ENCODE data around the gene PHTF2. TPM values are rescaled to one million over a fixed set of nuclear protein-coding genes. Genes with fewer than 3 reads are reported as not detected.

The PHTF2 gene
- total and polyA plus RNA-seq, 10 of the 15 experiments (the other 5 are each of a cell fraction or from before 2014, with no cell fraction given) = 12.9 to 41.8 (median 27.0) TPM

DNA sequence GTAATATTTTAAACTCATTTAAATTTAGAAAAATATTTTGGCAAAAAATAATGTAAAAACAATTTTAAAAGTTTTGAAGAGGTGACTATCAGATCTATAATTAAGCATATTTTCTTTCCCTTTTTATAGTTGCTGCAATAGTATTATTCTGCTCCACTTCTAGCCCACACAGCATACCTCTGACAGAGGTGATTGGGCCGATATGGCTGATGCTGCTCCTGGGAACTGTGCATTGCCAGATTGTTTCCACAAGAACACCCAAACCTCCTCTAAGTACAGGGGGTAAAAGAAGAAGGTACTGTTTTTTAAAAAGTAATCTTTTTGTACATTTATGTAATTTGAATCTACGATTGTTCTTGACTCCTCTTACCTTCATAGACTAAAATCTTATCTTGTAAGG lies 110.1 kb downstream of the PHTF2 start (continued):
- TF ChIP-seq ZNF687 (IDR thresholded peaks at IDR 0.05) (no peak), SP1 (IDR thresholded peaks at IDR 0.05; ENCODE audit: low read depth, low read length) (no peak), SMAD5 (IDR thresholded peaks at IDR 0.05; ENCODE audit: low read depth) (no peak)

GRCh38 chr7:77910124-77910523 lies 111.6 kb downstream of the PHTF2 start:
- DNase-seq (ENCODE audit: low read depth, low spot score) (no peak), FAIRE-seq (no peak), ATAC-seq (no peak)
- ChIA-PET RAD21 (ENCODE audit: unreplicated experiment) (no interaction called here), CTCF (no interaction called here), POLR2A (no interaction called here), SMC1A (ENCODE audit: uncharacterized antibody, unreplicated experiment) (interaction anchor here (1.0 to 1.5 kb wide), 2 partner anchors 10 to 19 kb away, joined by 3 to 6 read pairs; no protein-coding TSS in a partner anchor)
- no TSS peak for BruUV-seq (replicated peaks)
- peaks cover 15% of the 10 kb centered on the region for H3K4me1 ChIP-seq (ENCODE audit: control insufficient read depth, insufficient read depth, low read length)
- H3K4me3 ChIP-seq = no peak overlapping the region
- H3K79me2 ChIP-seq (ENCODE audit: control insufficient read depth, insufficient read depth, low read length) = no peaks in the 10 kb centered on the region; the same call in 1 of the 2 replicates
- no peaks in the 10 kb centered on the region for H4K20me1 ChIP-seq (ENCODE audit: control insufficient read depth, insufficient read depth)
- intact Hi-C loops (cut with micrococcal nuclease; ENCODE audit: unreplicated experiment) (no loop called here), in situ Hi-C loops (cut with MboI) (no loop called here)
- no peaks in the 10 kb centered on the region for H3K9me3 ChIP-seq (replicated peaks; ENCODE audit: control insufficient read depth, insufficient read depth, low read length)
- no peaks in the 10 kb centered on the region for H3K27me3 ChIP-seq (replicated peaks in 1 of 2; ENCODE audit: control insufficient read depth in 2 of 2, insufficient read depth in 2 of 2, low read length in 1 of 2)
- H3K9ac ChIP-seq (ENCODE audit: control insufficient read depth, insufficient read depth, low read length) = no peak overlapping the region
- peaks cover 0 to 7% of the 10 kb centered on the region in 2 experiments; a peak in 1 of 4 replicates for H3K36me3 ChIP-seq (ENCODE audit: control insufficient read depth in 2 of 2, insufficient read depth in 2 of 2, low read length in 1 of 2)
- no peak overlapping the region for H2AFZ ChIP-seq (ENCODE audit: control insufficient read depth, low read depth, low read length)
- no peak overlapping the region for H3K4me2 ChIP-seq (ENCODE audit: control insufficient read depth, insufficient read depth)
- 100% methylated on average over 2 of the region's 2 CpGs for WGBS (ENCODE audit: insufficient coverage, insufficient replicate concordance, low lambda C conversion rate, missing lambda C conversion rate)
- H3K27ac ChIP-seq (ENCODE audit: control insufficient read depth, insufficient read depth) = no peak overlapping the region
- no peak for TF ChIP-seq BMI1 (IDR thresholded peaks at IDR 0.05; ENCODE audit: borderline replicate concordance)
